ENCODE data around the gene LSS.

Gene LSS

GRCh38 chr21:46168659-46169386 lies 59.8 kb downstream of the LSS start:
- DNase-seq = no peak

GRCh38 chr21:46168238-46168637 lies 60.3 kb downstream of the LSS start:
- DNase-seq = no peak

GRCh38 chr21:46165098-46165497 lies 63.5 kb downstream of the LSS start:
- no peak for DNase-seq

- DNase-seq = no peak
These were observed 65.2 kb downstream of the LSS start for GRCh38 chr21:46163380-46163779.

- no peak for DNase-seq
These were observed 66.7 kb downstream of the LSS start for GRCh38 chr21:46161633-46162592.

- no peak for DNase-seq
These were observed 67.5 kb downstream of the LSS start for GRCh38 chr21:46160907-46161632.

GRCh38 chr21:46160657-46160906 lies 68.0 kb downstream of the LSS start:
- DNase-seq = no peak

- no peak for DNase-seq
These were observed 68.5 kb downstream of the LSS start for GRCh38 chr21:46159841-46160656.

GRCh38 chr21:46159390-46159789 lies 69.2 kb downstream of the LSS start:
- DNase-seq = no peak

- no peak for DNase-seq
These were observed 69.8 kb downstream of the LSS start for GRCh38 chr21:46158666-46159300.

- DNase-seq = no peak
These were observed 70.6 kb downstream of the LSS start for GRCh38 chr21:46157987-46158451.

GRCh38 chr21:46157396-46157986 lies 71.1 kb downstream of the LSS start:
- no peak for DNase-seq

GRCh38 chr21:46156678-46157077 lies 71.9 kb downstream of the LSS start:
- DNase-seq = no peak

GRCh38 chr21:46156378-46156645 lies 72.3 kb downstream of the LSS start:
- no peak for DNase-seq

- no peak for DNase-seq
These were observed 72.8 kb downstream of the LSS start, which contains the start of gene FTCD for GRCh38 chr21:46155514-46156377. TSS of gene FTCD (minus strand) at chr21:46155579. CDS start at chr21:46155523, 56 bp downstream.

- no peak for DNase-seq
These were observed 73.5 kb downstream of the LSS start for GRCh38 chr21:46154955-46155513.

- DNase-seq = no peak
These were observed 74.2 kb downstream of the LSS start for GRCh38 chr21:46154155-46154954.

- DNase-seq = peak; percentile 42
These were observed 75.1 kb downstream of the LSS start for GRCh38 chr21:46153247-46154154.
